GM12892 (cell line): ENCODE measurements around the gene KCNN1.

Experiments used
- POLR2A ChIP-seq: IDR thresholded peaks from 2 replicates; pipeline ENCODE4 v1.6.1; 2011; ENCODE audit warnings: low read depth, low read length, control low read depth
- POLR2AphosphoS5 ChIP-seq: IDR thresholded peaks from 2 replicates; pipeline ENCODE4 v1.6.1; 2011; ENCODE audit warnings: low read depth, low read length, control low read depth

GRCh38 chr19:18020212-18021085, 53.5 kb downstream of the KCNN1 start:
- no peak for TF ChIP-seq POLR2AphosphoS5
- no peak for TF ChIP-seq POLR2A
